ENCODE results near the gene WRNIP1.

WRNIP1 gene

DNA sequence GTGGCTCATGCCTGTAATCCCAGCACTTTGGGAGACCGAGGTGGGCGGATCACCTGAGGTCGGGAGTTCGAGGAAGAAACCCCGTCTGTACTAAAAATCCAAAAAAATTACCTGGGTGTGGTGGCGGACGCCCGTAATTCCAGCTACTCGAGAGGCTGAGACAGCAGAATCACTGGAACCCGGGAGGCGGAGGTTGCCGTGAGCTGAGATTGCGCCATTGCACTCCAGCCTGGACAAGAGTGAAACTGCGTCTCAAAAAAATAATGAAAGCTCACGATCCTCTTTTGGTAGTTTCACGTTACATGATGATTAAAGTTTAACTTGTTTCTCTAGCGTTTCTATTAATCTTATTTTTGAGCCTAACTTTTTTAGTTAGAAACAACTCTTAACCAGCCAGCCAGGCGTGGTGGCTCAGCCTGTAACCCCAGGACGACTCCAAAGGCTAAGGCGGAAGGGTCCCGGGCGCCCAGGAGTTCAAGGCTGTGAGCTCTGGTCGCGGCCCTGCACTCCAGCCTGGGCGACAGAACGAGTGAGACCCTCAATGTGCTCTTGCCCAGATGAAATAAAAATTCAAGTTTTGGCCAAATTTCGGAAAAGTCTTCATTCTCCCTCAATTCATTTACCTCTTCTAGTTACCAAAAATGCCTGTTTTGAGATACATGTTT is 1.2 kb upstream of the WRNIP1 start:
- peaks cover 0 to 29% (median 16%) of the 10 kb centered on the region in 4 donors for H3K4me1 ChIP-seq
- H3K9me3 ChIP-seq: no peaks in the 10 kb centered on the region
- intact Hi-C loops (cut with DNase I; ENCODE audit: low total_unique reads): no loop called here
- H3K36me3 ChIP-seq: no peaks in the 10 kb centered on the region
- no peaks in the 10 kb centered on the region for H3K27me3 ChIP-seq
- no peak for TF ChIP-seq CTCF (IDR thresholded peaks at IDR 0.05)
- peak overlapping the region; percentile 86 for H3K27ac ChIP-seq
- DNase-seq: no peak
- H3K4me3 ChIP-seq: peak overlapping the region; percentile 57

DNA sequence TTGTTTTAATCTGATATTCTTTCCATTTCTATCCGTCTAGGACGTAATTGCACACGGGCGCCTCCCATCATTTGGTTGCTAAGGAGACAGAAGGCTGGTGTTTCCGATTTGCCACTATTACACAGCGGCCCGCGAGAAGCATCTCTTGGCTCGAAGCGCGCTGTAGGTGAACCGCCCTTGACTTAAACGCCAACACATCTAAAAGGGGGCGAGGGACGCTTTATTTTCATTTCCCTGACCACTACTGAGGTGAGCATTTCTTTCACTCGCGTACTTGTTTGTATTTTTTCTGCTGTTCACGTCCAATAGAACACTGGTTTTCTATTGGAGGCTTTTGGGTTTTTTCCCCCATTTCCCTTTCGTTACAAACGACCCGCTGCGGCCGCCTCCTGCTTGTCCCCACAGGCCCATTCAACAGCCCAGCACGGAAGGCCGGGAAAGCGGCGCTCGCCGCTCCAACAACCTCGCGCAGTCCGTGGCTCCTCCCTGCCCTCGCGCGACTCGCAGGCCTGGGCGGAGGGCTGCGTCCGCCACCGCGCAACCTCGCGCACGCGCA is 505 bp upstream of the WRNIP1 start:
- TF ChIP-seq CTCF (IDR thresholded peaks at IDR 0.05): no peak
- DNase-seq: peak in 1 of 2 donors; percentile 51
- Histone ChIP-seq H3K9me3 (no peaks in the 10 kb centered on the region), H3K4me1 (peaks cover 0 to 36% (median 18%) of the 10 kb centered on the region in 4 donors), H3K27me3 (no peaks in the 10 kb centered on the region), H3K27ac (peak overlapping the region; percentile 86), H3K4me3 (peak overlapping the region; percentile 57), H3K36me3 (no peaks in the 10 kb centered on the region)
- intact Hi-C loops (cut with DNase I; ENCODE audit: low total_unique reads): no loop called here

DNA sequence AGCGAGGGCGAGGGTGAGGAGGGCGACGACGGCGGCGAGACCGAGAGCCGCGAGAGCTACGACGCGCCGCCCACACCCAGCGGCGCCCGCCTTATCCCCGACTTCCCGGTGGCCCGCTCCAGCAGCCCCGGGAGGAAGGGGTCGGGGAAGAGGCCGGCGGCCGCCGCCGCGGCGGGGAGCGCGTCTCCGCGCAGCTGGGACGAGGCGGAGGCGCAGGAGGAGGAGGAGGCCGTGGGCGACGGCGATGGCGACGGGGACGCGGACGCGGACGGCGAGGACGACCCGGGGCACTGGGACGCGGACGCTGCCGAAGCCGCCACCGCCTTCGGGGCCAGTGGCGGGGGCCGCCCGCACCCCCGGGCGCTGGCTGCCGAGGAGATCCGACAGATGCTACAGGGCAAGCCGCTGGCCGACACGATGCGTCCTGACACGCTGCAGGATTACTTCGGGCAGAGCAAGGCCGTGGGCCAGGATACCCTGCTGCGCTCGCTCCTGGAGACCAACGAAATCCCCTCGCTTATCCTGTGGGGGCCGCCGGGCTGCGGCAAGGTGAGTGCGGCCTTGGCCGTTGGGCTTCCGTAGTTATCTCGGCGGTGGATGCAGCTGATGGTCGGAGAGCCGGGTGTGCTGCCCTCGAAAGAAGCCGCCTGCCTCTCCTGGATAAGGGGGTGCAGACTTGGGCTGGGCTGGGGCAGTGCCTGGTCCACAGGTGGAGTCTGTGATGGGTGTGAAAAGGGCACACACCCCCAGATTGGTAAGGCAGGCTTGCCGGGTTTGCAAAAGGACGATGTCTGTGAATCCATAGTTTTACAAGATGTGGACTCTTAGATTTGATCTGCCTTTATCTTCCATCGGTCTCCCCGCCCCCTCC is 938 bp downstream of the WRNIP1 start:
- H3K4me3 ChIP-seq: peak overlapping the region; percentile 81 to 91
- intact Hi-C loops (cut with DNase I; ENCODE audit: low total_unique reads): no loop called here
- peaks cover 0 to 50% (median 30%) of the 10 kb centered on the region in 4 donors for H3K4me1 ChIP-seq
- peak overlapping the region; percentile 93 to 95 for H3K27ac ChIP-seq
- H3K9me3 ChIP-seq: no peaks in the 10 kb centered on the region
- H3K27me3 ChIP-seq: no peaks in the 10 kb centered on the region
- no peak for TF ChIP-seq CTCF (IDR thresholded peaks at IDR 0.05)
- DNase-seq: peak; percentile 45 to 76
- H3K36me3 ChIP-seq: peaks cover 0 to 10% (median 7%) of the 10 kb centered on the region in 3 donors

GRCh38 chr6:2766767-2767656 is 1.8 kb downstream of the WRNIP1 start:
- intact Hi-C loops (cut with DNase I; ENCODE audit: low total_unique reads): no loop called here
- no peaks in the 10 kb centered on the region for H3K9me3 ChIP-seq
- H3K4me1 ChIP-seq: peaks cover 0 to 54% (median 32%) of the 10 kb centered on the region in 4 donors
- H3K27ac ChIP-seq: peak overlapping the region; percentile 93 to 95
- peak in 1 of 2 experiments; percentile 10 for TF ChIP-seq CTCF (IDR thresholded peaks at IDR 0.05)
- no peaks in the 10 kb centered on the region for H3K27me3 ChIP-seq
- H3K4me3 ChIP-seq: peak overlapping the region; percentile 81 to 91
- DNase-seq: no peak
- H3K36me3 ChIP-seq: peaks cover 0 to 15% (median 7%) of the 10 kb centered on the region in 3 donors

All from tibial artery (tissue), 4 donors.